NCI-H226 (cell line): Measurements from ENCODE around the gene RNASE12.
"Not testable (repeated sequence)": the region's sequence is repeated elsewhere in the genome, so short reads cannot be mapped to it uniquely, and the experiment has no call there.

Experiments
- DNase-seq: peaks from one replicate; pipeline ENCODE4 v3.0.0-alpha.2; 2015

Gene RNASE12

DNA sequence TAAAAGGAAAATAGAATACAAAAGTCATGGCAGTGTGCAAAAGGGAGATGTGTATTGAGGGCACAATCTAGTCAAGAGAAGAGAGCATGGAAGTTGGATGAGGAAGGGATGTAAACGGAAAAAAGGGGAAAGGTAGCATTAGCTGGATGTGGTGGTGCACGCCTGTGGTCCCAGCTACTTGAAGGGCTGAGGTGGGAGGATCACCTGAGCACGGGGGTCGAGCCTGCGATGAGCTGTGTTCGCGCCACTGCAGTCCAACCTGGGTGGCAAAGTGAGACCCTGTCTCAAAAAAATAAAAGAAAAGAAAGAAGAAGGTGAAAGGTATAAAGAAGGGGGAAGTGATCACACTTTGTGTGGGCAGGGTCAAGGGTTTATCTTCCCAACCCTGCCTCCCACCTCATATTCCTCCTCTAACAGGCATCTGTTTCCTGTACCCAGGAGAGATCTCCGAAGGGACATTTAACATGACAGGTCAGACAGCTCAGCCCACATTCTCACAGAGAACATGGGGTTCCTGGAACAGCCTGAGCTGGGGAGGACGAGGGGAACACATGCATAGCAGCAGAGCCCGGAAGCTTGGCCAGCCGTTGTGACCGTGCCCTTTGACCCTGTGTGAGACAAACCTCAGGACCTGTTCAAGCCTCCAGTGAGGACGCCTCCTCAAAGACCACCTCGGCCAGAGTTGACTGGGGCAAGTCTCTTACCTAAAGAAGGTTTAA is 12.2 kb downstream of the RNASE12 start:
- no peak for DNase-seq

DNA sequence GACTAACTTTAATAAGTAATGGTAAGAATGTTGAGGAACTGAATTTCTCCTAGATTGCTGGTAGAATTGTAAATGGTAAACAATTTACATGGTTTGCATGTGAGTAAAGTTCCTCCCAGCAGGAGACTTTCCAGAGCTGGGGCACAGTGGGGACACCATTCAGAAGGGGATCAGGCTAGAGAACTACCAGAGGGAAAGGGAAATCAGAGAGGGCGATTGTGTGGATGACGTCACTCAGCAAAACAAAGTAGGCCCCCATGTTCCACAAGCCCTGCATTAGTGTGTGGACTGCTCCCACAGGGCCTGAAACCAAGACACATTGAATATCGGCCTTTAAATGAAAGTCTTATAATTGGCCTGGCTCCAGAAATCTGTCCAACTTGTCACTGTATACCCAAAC is 12.9 kb downstream of the RNASE12 start:
- no peak for DNase-seq

DNA sequence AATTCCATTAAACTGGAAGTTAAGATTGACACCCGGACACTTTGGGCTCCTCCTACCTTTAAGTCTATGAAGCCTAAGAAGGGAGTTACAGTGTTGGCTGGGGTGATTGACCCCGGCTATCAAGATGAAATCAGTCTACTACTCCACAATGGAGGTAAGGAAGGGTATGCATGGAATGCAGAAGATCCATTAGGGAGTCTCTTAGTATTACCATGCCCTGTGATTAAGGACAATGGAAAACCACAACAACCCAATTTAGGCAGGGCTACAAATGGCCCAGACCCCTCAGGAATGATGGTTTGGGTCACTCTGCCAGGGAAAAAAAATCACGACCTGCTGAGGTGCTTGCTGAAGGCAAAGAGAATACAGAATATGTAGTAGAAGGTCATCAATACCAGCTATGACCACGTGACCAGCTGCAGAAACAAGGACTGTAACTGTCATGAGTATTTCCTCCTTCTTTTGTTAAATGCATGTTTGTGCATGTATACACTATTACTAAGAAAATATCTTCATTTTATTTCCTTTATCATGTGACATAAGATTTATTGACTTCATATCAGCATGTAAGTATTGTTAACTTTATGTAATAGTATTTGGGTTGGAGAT is 18.7 kb downstream of the RNASE12 start:
- DNase-seq: not testable (repeated sequence)

DNA sequence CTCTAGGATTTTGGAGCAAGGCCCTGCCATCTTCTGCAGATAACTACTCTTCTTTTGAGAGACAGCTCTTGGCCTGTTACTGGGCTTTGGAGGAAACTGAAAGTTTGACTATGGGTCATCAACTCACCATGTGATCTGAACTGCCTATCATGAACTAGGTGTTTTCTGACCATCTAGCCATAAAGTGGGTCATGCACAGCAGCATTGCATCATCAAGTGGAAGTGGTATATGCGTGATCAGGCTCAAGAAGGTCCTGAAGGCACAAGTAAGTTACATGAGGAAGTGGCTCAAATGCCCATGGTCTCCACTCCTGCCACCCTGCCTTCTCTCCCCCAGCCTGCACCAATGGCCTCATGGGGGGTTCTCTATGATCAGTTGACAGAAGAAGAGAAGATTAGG is 20.5 kb downstream of the RNASE12 start:
- DNase-seq: not testable (repeated sequence)

DNA sequence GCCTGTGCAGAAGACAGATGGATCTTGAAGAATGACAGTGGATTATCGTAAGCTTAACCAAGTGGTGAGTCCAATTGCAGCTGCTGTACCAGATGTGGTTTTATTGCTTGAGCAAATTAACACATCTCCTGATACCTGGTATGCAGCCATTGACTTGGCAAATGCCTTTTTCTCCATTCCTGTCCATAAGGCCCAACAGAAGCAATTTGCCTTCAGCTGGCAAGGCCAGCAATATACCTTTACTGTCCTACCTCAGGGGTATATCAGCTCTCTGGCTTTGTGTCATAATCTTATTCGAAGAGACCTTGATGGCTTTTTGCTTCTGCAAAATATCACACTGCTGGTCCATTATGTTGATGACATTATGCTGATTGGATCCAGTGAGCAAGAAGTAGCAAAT is 21.3 kb downstream of the RNASE12 start:
- not testable (repeated sequence) for DNase-seq

DNA sequence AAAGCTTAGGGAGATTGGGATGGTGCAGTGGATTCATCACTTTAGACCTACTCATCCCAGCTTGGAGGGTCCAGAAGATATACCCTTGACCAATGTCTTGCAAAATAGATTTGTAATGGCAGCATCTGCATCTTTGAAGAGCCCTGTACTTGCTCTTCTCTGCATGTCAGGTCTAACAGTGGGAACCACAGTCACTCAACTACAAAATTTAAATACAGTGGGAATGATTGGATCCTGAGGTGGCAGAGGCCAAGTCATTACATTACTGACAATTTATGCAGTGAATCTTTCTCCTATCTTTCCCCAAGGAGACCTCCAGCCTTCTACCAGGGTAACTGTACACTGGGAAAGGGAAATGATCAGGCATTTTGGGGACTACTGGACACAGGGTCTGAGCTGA is 22.1 kb downstream of the RNASE12 start:
- DNase-seq: no peak

DNA sequence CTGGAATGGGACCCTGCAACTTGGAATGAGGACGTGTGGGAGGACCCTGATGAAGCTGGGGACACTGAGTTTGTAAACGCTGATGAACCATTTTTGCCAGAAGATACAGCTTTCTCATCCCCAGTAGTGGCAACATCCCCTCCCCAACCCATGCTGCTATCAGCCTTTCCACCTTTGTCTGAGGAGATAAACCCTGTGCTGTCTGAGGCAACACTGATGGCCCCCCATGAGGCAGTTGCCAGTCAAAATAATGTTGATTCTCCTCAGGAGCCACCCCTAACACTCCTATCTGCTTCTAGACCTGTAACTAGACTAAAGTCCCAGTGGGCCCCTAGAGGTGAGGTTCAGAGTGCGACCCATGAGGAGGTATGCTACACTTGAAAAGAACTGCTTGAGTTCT is 22.8 kb downstream of the RNASE12 start:
- DNase-seq: no peak

DNA sequence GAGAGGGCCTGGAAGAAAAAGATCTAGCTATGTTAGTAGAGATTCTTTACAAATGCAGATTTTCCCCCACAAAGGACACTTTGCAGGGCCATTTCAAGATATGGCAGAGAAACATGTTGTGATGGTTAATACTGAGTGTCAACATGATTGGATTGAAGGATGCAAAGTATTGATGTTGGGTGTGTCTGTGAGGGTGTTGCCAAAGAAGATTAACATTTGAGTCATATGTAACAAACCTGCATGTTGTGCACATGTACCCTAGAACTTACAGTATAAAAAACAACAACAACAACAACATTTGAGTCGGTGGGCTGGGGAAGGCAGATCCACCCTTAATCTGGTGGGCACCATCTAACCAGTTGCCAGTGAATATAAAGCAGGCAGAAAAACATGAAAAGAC is 24.0 kb downstream of the RNASE12 start:
- DNase-seq: not testable (repeated sequence)

DNA sequence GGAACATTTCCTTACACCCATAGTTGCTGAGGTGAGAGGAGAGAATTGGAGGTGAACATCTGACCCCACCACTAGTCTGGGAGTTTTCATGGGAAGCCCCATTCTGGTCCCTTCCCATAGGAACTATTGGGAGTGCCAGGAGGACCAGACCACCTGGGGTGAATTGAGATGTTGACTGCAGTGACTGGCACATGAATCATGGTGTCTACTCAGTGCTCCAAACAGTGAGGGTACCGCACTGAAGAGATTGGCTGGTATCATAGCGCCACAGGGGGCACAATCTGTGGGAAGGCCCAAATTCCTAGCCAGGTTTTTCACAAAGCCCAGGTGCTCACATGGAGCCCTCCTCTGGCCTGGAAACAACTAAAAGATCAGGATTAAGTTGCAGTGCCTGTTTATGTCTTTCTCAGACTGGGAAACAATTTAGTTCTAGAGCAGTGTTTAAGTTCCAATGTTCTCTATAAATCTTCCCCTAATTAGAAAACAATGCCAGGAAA is 26.6 kb downstream of the RNASE12 start:
- DNase-seq: no peak

DNA sequence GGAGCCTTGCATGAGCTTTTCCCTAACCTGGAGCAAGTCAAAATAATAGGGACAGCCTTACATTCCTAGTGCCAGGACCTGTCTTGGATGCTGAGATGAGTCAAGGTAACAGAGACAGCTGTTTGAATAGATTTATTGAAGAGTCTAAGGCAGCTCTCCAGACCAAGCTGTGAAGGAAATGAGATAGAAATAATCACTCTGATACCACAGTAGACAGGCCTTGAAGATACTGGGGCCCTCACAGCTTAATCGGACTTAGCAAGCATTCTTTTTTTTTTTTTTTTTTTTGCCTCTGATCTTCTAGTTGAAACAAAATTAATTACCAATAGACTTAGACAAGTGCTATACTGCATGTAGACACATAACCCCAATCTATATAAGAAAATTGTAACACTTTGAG is 27.2 kb downstream of the RNASE12 start:
- no peak for DNase-seq

DNA sequence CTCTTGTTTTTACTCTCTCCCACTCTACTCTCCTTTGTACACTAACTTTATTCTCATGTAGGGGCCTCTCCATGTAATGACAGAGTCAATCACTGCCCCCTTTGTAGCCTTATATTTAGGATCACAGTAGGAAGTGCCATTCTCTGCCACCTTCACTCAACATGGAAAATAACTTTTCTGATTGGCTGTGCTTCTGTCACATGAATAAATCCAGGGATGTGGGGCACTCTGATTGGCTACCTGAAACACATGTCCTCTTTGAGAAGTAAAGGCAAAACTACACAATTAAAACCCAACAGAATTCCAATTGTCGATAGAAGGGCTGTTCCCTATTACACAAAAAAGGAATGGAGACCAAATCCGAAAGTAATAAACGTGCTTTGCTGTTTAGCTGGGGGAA is 30.2 kb downstream of the RNASE12 start, which contains the start of gene RNASE9:
RNASE9 (minus strand) TSS at position 87 of the 400 bp plus-strand sequence.
- DNase-seq: no peak

DNA sequence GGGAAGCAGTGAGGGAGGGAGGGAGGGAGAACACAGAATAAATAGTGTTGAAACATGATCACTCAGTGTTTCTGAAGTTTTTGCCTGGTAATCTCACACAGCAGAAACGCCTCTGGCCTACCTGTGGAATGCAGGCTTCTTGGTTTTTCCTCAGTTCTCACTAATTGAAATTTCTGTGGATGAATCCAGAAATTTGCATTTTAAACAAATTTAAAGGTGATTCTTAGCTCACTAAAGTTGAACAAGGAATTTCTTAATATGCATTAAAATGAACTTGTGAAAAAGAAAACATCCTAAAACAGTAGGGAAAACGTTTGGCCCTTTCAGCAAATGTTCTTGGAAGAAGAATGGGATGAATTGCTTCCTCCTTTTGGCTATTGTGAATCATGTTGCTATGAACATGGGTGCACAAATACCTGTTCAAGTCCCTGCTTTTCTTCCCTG is 31.7 kb downstream of the RNASE12 start:
- no peak for DNase-seq

DNA sequence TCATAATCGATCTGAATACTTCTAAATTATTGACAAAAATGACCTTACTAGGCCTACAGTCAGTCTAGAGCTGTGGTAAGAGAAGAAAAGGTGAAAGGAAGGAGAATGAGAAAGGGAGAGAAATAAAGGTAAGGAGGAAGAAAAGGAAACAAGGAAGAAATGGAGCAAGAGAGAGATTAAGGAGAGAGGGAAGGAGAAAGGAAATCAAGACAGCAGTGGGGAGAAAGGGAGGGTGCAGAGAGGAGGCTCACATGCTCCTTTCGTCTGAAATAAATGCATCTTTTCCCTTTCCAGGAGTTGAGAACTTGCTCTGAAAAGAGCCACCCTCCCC is 34.0 kb downstream of the RNASE12 start:
- no peak for DNase-seq

DNA sequence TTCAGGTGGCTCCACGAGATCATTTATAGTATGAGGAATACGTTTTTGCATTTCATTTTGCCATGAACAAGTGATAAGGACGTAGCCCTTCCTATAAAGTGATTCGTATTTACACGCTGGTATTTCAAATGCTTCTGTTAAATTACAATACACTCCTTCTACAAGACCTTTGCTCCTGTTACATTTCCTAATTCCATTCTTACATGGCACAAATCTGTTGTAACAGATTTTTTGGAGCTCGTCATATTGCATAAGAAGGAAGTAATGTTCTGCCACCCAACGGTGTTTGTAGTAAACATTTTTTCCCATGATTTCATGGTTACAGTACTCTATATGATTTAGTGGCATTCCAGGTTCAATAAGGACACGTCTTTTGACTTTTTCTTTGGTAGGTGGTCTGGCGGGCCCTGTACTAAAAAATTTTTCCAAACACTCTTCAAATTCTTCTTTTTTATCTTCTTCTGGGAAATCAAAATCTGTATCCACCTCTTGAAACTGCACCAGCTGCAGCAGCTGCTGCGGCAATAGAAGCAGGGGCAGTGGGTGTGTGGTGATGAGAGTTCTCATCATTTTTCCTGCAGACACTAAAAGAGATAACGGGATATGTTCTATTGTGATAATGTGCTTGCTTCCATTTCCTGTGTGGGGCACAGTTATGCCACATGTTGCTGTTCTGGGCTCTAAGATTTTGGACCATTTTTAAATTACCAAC is 34.5 kb downstream of the RNASE12 start:
- DNase-seq: no peak

DNA sequence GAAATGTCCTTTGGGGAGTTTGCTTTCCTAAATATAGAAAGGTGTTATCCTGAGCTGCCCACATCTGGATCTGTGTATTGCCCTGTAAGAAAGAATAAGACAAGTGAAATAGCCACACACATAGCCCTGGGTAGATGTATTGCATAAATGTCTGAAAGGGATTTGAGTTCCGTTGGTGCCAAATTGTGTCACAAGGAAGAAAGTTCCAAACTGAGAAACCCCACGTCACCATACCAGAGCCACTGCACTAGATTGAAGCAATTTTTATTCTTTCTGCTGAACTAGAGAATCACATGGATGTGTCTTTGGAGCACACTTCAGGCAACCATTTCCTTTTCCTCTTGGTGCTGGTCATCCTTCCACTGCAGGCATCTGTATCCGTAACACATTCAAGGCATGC is 35.3 kb downstream of the RNASE12 start:
- no peak for DNase-seq

DNA sequence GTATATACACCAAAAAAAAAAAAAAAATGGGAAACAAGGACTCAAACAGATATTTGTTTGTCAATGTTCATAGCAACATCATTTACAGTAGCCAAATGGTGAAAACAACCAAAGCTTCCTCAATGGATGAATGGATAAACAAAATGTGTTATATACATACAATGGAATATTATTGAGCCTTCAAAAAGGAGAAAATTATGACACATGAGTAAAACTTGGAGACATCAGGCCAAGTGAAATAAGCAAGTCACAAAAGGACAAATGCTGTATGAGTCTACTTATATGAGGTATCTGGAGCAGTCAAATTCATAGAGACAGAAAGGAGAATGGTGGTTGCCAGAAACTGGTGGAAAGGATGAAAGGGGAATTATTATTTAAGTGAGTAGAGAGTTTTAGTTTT is 38.2 kb downstream of the RNASE12 start:
- no peak for DNase-seq

DNA sequence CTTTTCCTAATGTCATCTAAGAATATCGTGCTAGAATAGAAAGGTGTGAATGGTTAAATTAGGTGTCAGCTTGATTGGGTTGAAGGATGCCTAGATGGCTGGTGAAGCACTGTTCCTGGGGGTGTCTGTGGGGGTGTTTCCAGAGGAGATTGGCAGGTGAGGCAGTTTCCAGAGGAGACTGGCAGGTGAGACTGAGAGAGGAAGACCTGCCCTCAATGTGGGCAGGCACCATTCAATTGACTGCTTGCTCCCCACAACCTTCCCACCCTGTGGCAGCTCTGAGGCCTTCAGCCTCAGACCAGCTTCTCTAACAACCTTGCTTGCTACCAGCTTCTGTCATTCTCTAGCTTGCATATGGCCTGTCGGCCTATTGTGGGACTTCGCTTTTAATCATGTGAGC is 39.6 kb downstream of the RNASE12 start:
- DNase-seq: no peak

DNA sequence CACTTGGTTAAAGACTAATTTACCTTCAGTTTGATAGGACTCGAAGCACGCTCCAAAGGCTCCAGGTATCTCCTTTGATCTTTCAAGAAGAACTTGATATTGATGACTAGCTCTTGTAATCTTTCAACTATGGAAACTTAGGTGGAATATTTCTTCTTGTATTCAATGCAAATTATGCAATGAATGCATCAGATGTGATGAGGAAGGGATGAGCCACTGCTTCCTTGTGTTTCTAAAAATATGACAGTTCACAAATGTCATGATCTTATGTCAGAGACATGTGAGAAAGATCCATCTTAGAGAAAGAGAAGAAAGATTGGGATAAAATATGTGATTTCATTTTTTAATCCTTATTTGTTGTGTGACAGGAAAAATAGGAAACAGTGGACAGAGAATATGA is 40.2 kb downstream of the RNASE12 start:
- no peak for DNase-seq

DNA sequence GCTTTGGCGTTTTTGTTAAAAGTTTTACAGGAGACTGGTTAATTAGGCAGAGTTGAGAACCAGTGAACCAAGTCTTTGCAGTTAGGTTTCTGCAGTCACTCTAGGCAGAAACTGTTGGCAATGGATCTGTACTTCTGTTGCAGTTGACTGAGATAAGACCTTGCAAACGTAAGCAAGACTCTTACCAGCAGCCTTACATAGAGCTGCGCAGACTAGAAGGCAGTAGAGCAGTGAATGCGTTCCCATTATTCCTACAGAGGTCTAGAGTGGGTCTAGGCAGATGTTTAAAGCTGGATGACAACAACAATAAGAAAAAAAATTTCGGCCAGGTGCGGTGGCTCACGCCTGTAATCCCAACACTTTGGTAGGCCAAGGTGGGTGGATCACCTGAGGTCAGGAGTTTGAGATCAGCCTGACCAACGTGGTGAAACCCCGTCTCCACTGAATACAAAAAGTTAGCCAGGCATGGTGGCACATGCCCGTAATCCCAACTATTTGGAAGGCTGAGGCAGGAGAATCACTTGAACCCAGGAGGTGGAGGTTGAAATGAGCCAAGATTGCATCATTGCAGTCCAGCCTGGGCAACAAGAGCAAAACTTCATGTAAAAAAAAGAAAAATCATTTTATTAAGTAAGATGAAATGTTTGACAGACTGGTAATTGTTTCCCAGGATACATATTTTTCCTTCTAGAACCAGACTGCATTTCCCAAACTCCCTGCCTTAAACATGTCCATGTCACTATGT is 42.6 kb downstream of the RNASE12 start:
- no peak for DNase-seq

DNA sequence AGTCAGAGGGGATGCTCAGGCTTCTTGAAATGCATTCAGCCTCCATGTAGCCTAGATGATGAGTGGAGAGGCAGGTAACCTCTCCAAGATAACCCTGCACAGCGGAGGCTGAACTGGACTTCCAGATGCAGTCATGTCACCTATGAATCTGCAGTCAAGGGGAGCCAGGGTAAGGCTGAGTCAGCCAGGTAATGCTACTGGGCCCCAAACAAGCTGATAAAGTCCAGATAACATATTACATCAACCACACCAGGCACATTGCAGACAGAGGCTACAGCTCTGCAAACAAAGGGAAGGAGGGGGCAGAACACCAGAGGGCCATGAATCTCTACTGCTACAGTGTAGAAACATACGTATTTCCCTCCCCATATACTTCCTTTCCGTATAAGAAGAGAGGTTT is 44.3 kb downstream of the RNASE12 start:
- no peak for DNase-seq
